Endothelial cell of umbilical vein (primary cell): Measurements from ENCODE around the gene HS3ST3B1. TPM values are rescaled to one million over a fixed set of nuclear protein-coding genes. Genes with fewer than 3 reads are reported as not detected.
A peak's percentile ranks its signal among the peaks of the same experiment; 100 is the strongest.

Source experiments
- BruUV-seq: library from RNA; stranded (reverse); fragments of 400-500 nt; replicated peaks from 2 replicates; lab custom pipeline; 2021; lab: Mats Ljungman, UMichigan
- CTCF ChIA-PET: fragments of 300-600, 350-600 bp; sonication (Branson Sonifier 250); formaldehyde crosslinking; loops from one replicate; lab custom pipeline; 2021; ENCODE audit warnings: antibody characterized with exemption, inconsistent platforms; lab: Charles Lee
- POLR2A ChIA-PET: fragments of 300-600, 350-600 bp; sonication (Branson Sonifier 250); formaldehyde crosslinking; loops from one replicate; lab custom pipeline; 2021; ENCODE audit warnings: antibody characterized with exemption, inconsistent platforms; lab: Charles Lee
- DNase-seq: peaks from one replicate; pipeline ENCODE4 v3.0.0-alpha.2; 2011; ENCODE audit warnings: low read depth, low spot score
- FAIRE-seq: peaks from 2 replicates; lab custom pipeline; 2011; peaks lifted over from hg19 to GRCh38; lab: Jason Lieb, UNC
- H2AFZ ChIP-seq: 2 replicates; pipeline ENCODE4 v1.6.0; 2012; ENCODE audit warnings: low read depth, low read length, control low read depth, inconsistent platforms
- H3K27ac ChIP-seq: 2 replicates; pipeline ENCODE4 v1.5.1; 2011; ENCODE audit warnings: low read depth, mild to moderate bottlenecking, control low read depth, low read length, moderate library complexity; ENCODE audit not compliant: insufficient read depth
- H3K27me3 ChIP-seq, 2 experiments: 2 replicates each; pipeline versions ENCODE4 v1.6.0 to v1.6.1; 2011; ENCODE audit warnings: low read length in 2 of 2, mixed read lengths in 1 of 2; ENCODE audit not compliant: control insufficient read depth in 2 of 2, insufficient read depth in 2 of 2
- H3K36me3 ChIP-seq, 2 experiments: 2 replicates in 1 of 2; 3 replicates in 1 of 2; pipeline ENCODE4 v1.5.1; 2011; ENCODE audit warnings: low read length in 2 of 2, mild to moderate bottlenecking in 1 of 2, moderate library complexity in 1 of 2; ENCODE audit not compliant: control insufficient read depth in 2 of 2, insufficient read depth in 2 of 2; ENCODE audit errors: extremely low read depth in 1 of 2
- H3K4me1 ChIP-seq: 3 replicates; pipeline ENCODE4 v1.5.1; 2011; ENCODE audit warnings: mild to moderate bottlenecking, low read length; ENCODE audit not compliant: control insufficient read depth, insufficient read depth; ENCODE audit errors: extremely low read depth
- H3K4me2 ChIP-seq: 2 replicates; pipeline ENCODE4 v1.6.1; 2011; ENCODE audit warnings: low read length, control low read depth, mixed read lengths; ENCODE audit not compliant: insufficient read depth
- H3K4me3 ChIP-seq, 3 experiments: fragments of 200-600 bp in 1 of 3; sonication (generic), shearing (Covaris generic) in 1 of 3; replicated peaks in 1 of 3; 2 replicates each; pipeline ENCODE4 v1.5.1; 2011 to 2016; ENCODE audit warnings: control low read depth in 3 of 3, low read length in 3 of 3, mild to moderate bottlenecking in 2 of 3, inconsistent platforms in 1 of 3, low read depth in 1 of 3, moderate library complexity in 1 of 3; ENCODE audit not compliant: insufficient read depth in 1 of 3
- H3K79me2 ChIP-seq: 2 replicates; pipeline ENCODE4 v1.6.0; 2012; ENCODE audit warnings: low read length, inconsistent platforms; ENCODE audit not compliant: control insufficient read depth, insufficient read depth
- H3K9ac ChIP-seq: replicated peaks from 2 replicates; pipeline ENCODE3; 2011; ENCODE audit warnings: low read length, control low read depth; ENCODE audit not compliant: insufficient read depth; ENCODE audit errors: extremely low read depth
- H3K9me1 ChIP-seq: replicated peaks from 3 replicates; pipeline ENCODE4 v1.6.0; 2011; ENCODE audit warnings: mild to moderate bottlenecking, low read length; ENCODE audit not compliant: control insufficient read depth, insufficient read depth; ENCODE audit errors: extremely low read depth
- H3K9me3 ChIP-seq: replicated peaks from 2 replicates; pipeline ENCODE4 v1.5.1; 2012; ENCODE audit warnings: low read length, inconsistent platforms; ENCODE audit not compliant: control insufficient read depth, insufficient read depth
- H4K20me1 ChIP-seq: replicated peaks from 2 replicates; pipeline ENCODE3; 2011; ENCODE audit warnings: mild to moderate bottlenecking, low read length; ENCODE audit not compliant: control insufficient read depth, insufficient read depth; ENCODE audit errors: extremely low read depth
- CTCF ChIP-seq, 2 donors: IDR thresholded peaks; 1 replicate in 1 of 2; 2 replicates in 1 of 2; pipeline ENCODE4 v1.5.1; 2011; ENCODE audit warnings: low read length in 2 of 2, mild to moderate bottlenecking in 2 of 2, moderate library complexity in 2 of 2, control low read depth in 1 of 2, inconsistent platforms in 1 of 2, low read depth in 1 of 2; ENCODE audit not compliant: insufficient read depth in 1 of 2; ENCODE audit errors: extremely low read depth in 1 of 2
- EZH2 ChIP-seq: IDR thresholded peaks from 2 replicates; pipeline ENCODE4 v1.6.1; 2012; ENCODE audit warnings: borderline replicate concordance, low read depth, mild to moderate bottlenecking, moderate library complexity, low read length, inconsistent platforms; ENCODE audit not compliant: severe bottlenecking
- FOS ChIP-seq: IDR thresholded peaks from 2 replicates; pipeline ENCODE4 v1.6.1; 2011; ENCODE audit warnings: mild to moderate bottlenecking, low read length, moderate library complexity, borderline replicate concordance; ENCODE audit not compliant: insufficient read depth
- GATA2 ChIP-seq: IDR thresholded peaks from 2 replicates; pipeline ENCODE4 v1.7.0; 2011; ENCODE audit warnings: low read depth, mild to moderate bottlenecking, moderate library complexity, mixed read lengths, low read length; ENCODE audit not compliant: insufficient read length, insufficient read depth
- JUN ChIP-seq: IDR thresholded peaks from 2 replicates; pipeline ENCODE4 v1.6.1; 2011; ENCODE audit warnings: borderline replicate concordance, low read depth; ENCODE audit not compliant: insufficient read length, insufficient read depth
- MAX ChIP-seq: IDR thresholded peaks from 2 replicates; pipeline ENCODE4 v1.6.1; 2011; ENCODE audit not compliant: insufficient read depth, insufficient read length
- MYC ChIP-seq: IDR thresholded peaks from one replicate; pipeline ENCODE4 v1.6.1; 2011; ENCODE audit warnings: mild to moderate bottlenecking, low read depth, low read length
- POLR2A ChIP-seq: IDR thresholded peaks from 2 replicates; pipeline ENCODE4 v1.6.1; 2012; ENCODE audit warnings: low read depth, mild to moderate bottlenecking, control low read depth, low read length
- POLR2AphosphoS5 ChIP-seq: IDR thresholded peaks from 2 replicates; pipeline ENCODE4 v1.6.1; 2012; ENCODE audit warnings: low read depth, mild to moderate bottlenecking, control low read depth, low read length, moderate library complexity; ENCODE audit not compliant: insufficient read depth
- dilution Hi-C: fragments of 300-500 bp; cut with MboI; formaldehyde crosslinking; loops from one replicate; pipeline ENCODE4 v1.15.0; 2019; ENCODE audit warnings: low sequenced_read_pairs; ENCODE audit not compliant: extremely low pct_ligation_motif_present
- intact Hi-C: fragments of 100-400 bp; cut with micrococcal nuclease; formaldehyde crosslinking; loops from one replicate; pipeline ENCODE4 v1.10.0; 2022
- polyA plus RNA-seq, 4 experiments: library from polyadenylated mRNA; depleted of rRNA in 3 of 4; stranded (reverse) in 3 of 4; unstranded in 1 of 4; fragments of >200 nt; gene quantifications; 2 replicates each; pipeline versions ENCODE4 v1.2.1 to v1.2.3, GENCODE V29; 2011 to 2012; ENCODE audit warnings: missing spikeins in 1 of 4
- total RNA-seq: library from RNA; stranded (reverse); gene quantifications from 2 replicates; pipeline ENCODE4 v1.2.3, GENCODE V29; 2021

The HS3ST3B1 gene
- total and polyA plus RNA-seq, 2 donors (not counting 3 experiments of a cell fraction or from before 2014, with no cell fraction given): not detected

GRCh38 chr17:14301279-14302090, 604 bp downstream of the HS3ST3B1 start:
- intact Hi-C loops (loop anchor here (1.0 to 10.0 kb wide), 6 partner anchors 239 to 1271 kb away; no protein-coding TSS in a partner anchor), dilution Hi-C loops (no loop called here)
- Histone ChIP-seq H3K4me3 (peak overlapping the region in 1 of 3 experiments; percentile 24), H3K36me3 (no peaks in the 10 kb centered on the region), H3K79me2 (no peaks in the 10 kb centered on the region), H3K4me2 (peak overlapping the region; percentile 32), H3K9me3 (no peaks in the 10 kb centered on the region), H2AFZ (peak overlapping the region; percentile 13), H3K4me1 (peaks cover 23% of the 10 kb centered on the region), H3K27me3 (peaks cover 66 to 95% of the 10 kb centered on the region in 2 experiments), H3K9me1 (no peaks in the 10 kb centered on the region), H3K9ac (no peak overlapping the region), H4K20me1 (no peaks in the 10 kb centered on the region), H3K27ac (no peak overlapping the region)
- BruUV-seq: no TSS peak
- ChIA-PET POLR2A (no interaction called here), CTCF (interaction anchor here (0.8 to 2.8 kb wide), 11 partner anchors 41 to 1272 kb away, joined by 3 to 66 read pairs (median 6); partner anchors contain the start of gene HS3ST3A1)
- FAIRE-seq: no peak
- peak; percentile 10 for DNase-seq
- no peak for TF ChIP-seq POLR2AphosphoS5
- peak; percentile 70 for TF ChIP-seq EZH2

- POLR2A ChIA-PET: no interaction called here
These were observed 1.2 kb downstream of the HS3ST3B1 start for GRCh38 chr17:14302091-14302430.

More at GRCh38 chr17:14302091-14302430, 1.2 kb downstream of the HS3ST3B1 start:
- Histone ChIP-seq H3K79me2 (no peaks in the 10 kb centered on the region), H4K20me1 (no peaks in the 10 kb centered on the region), H3K9me1 (no peaks in the 10 kb centered on the region), H3K9me3 (no peaks in the 10 kb centered on the region), H3K27me3 (peaks cover 61 to 89% of the 10 kb centered on the region in 2 experiments), H2AFZ (no peak overlapping the region), H3K9ac (no peak overlapping the region), H3K36me3 (no peaks in the 10 kb centered on the region), H3K4me3 (no peak overlapping the region), H3K4me2 (no peak overlapping the region), H3K27ac (no peak overlapping the region), H3K4me1 (peaks cover 23% of the 10 kb centered on the region)
- DNase-seq: peak; percentile 6
- no peak for TF ChIP-seq FOS
- TF ChIP-seq POLR2A: no peak
- TF ChIP-seq POLR2AphosphoS5: no peak
- no peak for TF ChIP-seq JUN
- TF ChIP-seq GATA2: no peak
- no peak for TF ChIP-seq MAX
- no peak for TF ChIP-seq MYC
- TF ChIP-seq CTCF (IDR thresholded peaks at IDR 0.05; ENCODE audit: extremely low read depth in 1 of 2, insufficient read depth in 1 of 2, low read depth in 1 of 2, low read length in 2 of 2): no peak
- no peak for TF ChIP-seq EZH2
- dilution Hi-C loops: no loop called here
- FAIRE-seq: peak; percentile 44
- intact Hi-C loops: loop anchor here (1.0 to 10.0 kb wide), 6 partner anchors 239 to 1271 kb away; no protein-coding TSS in a partner anchor
- CTCF ChIA-PET: interaction anchor here (1.0 to 2.8 kb wide), 10 partner anchors 240 to 1273 kb away, joined by 3 to 66 read pairs (median 6); partner anchors contain the start of gene HS3ST3A1
- BruUV-seq: no TSS peak
